NCI-H446 (cell line): ENCODE results near the gene SNCAIP.

Source experiments
- DNase-seq, 2 experiments: peaks; one replicate each; lab custom pipeline; 2025; lab: John Stamatoyannopoulos, UW

Gene SNCAIP

GRCh38 chr5:122500245-122501088 is 188.4 kb downstream of the SNCAIP start:
- peak; percentile 45 to 64 for DNase-seq

GRCh38 chr5:122501089-122501435 is 189.0 kb downstream of the SNCAIP start:
- no peak for DNase-seq

GRCh38 chr5:122507045-122507444 is 195.0 kb downstream of the SNCAIP start:
- no peak for DNase-seq

GRCh38 chr5:122507581-122507980 is 195.5 kb downstream of the SNCAIP start:
- no peak for DNase-seq

GRCh38 chr5:122508623-122509022 is 196.6 kb downstream of the SNCAIP start:
- no peak for DNase-seq
